ENCODE data around the gene FADS1.

Gene FADS1

GRCh38 chr11:61764606-61765260 is 52.1 kb downstream of the FADS1 start:
- TF ChIP-seq CTCF (IDR thresholded peaks at IDR 0.05; ENCODE audit: insufficient read depth, low read depth, low read length, missing control alignments) = no peak
- no peak for DNase-seq (ENCODE audit: low read depth)
- no peak overlapping the region for H3K4me3 ChIP-seq (ENCODE audit: low read length)

- no peak for TF ChIP-seq CTCF (IDR thresholded peaks at IDR 0.05; ENCODE audit: insufficient read depth, low read depth, low read length, missing control alignments)
- no peak for DNase-seq (ENCODE audit: low read depth)
- H3K4me3 ChIP-seq (ENCODE audit: low read length) = no peak overlapping the region
Measured at GRCh38 chr11:61763930-61764605, 52.7 kb downstream of the FADS1 start.

GRCh38 chr11:61762798-61763197 is 54.0 kb downstream of the FADS1 start:
- TF ChIP-seq CTCF (IDR thresholded peaks at IDR 0.05; ENCODE audit: insufficient read depth, low read depth, low read length, missing control alignments) = no peak
- H3K4me3 ChIP-seq (ENCODE audit: low read length) = no peak overlapping the region
- no peak for DNase-seq (ENCODE audit: low read depth)

GRCh38 chr11:61762223-61762615 is 54.6 kb downstream of the FADS1 start:
- TF ChIP-seq CTCF (IDR thresholded peaks at IDR 0.05; ENCODE audit: insufficient read depth, low read depth, low read length, missing control alignments) = no peak
- H3K4me3 ChIP-seq (ENCODE audit: low read length) = no peak overlapping the region
- DNase-seq (ENCODE audit: low read depth) = no peak

- no peak for DNase-seq (ENCODE audit: low read depth)
- no peak overlapping the region for H3K4me3 ChIP-seq (ENCODE audit: low read length)
- no peak for TF ChIP-seq CTCF (IDR thresholded peaks at IDR 0.05; ENCODE audit: insufficient read depth, low read depth, low read length, missing control alignments)
Measured at GRCh38 chr11:61761440-61762222, 55.2 kb downstream of the FADS1 start.

- no peak for TF ChIP-seq CTCF (IDR thresholded peaks at IDR 0.05; ENCODE audit: insufficient read depth, low read depth, low read length, missing control alignments)
- DNase-seq (ENCODE audit: low read depth) = no peak
Measured at GRCh38 chr11:61760946-61761345, 55.9 kb downstream of the FADS1 start.

More at GRCh38 chr11:61760946-61761345, 55.9 kb downstream of the FADS1 start:
- H3K4me3 ChIP-seq (ENCODE audit: low read length) = no peak overlapping the region
